T-helper 2 cell treated with Interferon-gamma antibody and Interleukin-4, amounts not matched to agents 5 μg/mL and 100 μg/mL, for 36 hours (primary cell): Measurements from ENCODE around the gene PHF21A.
A peak's percentile ranks its signal among the peaks of the same experiment; 100 is the strongest.

Source experiments
- DNase-seq: peaks from one replicate; pipeline ENCODE4 v3.0.0; 2021; ENCODE audit warnings: low spot score
- H3K27ac Mint-ChIP-seq: one replicate; pipeline ENCODE4 v1.8.0; 2021; ENCODE audit warnings: mild to moderate bottlenecking, mixed read lengths
- H3K27me3 Mint-ChIP-seq: one replicate; pipeline ENCODE4 v1.8.0; 2021; ENCODE audit warnings: low read depth, mixed read lengths
- H3K36me3 Mint-ChIP-seq: one replicate; pipeline ENCODE4 v1.8.0; 2021; ENCODE audit warnings: low read depth, mixed read lengths
- H3K4me1 Mint-ChIP-seq: one replicate; pipeline ENCODE4 v1.8.0; 2021; ENCODE audit warnings: low read depth, mixed read lengths
- H3K4me3 Mint-ChIP-seq: one replicate; pipeline ENCODE4 v1.8.0; 2022; ENCODE audit warnings: mild to moderate bottlenecking, moderate library complexity, mixed read lengths
- H3K9me3 Mint-ChIP-seq: one replicate; pipeline ENCODE4 v1.8.0; 2021; ENCODE audit warnings: mixed read lengths

Gene PHF21A

GRCh38 chr11:45885921-45886721, 235.1 kb downstream of the PHF21A start:
- peak overlapping the region; percentile 35 for H3K4me3 Mint-ChIP-seq
- no peaks in the 10 kb centered on the region for H3K9me3 Mint-ChIP-seq
- DNase-seq: no peak
- H3K27me3 Mint-ChIP-seq: peaks cover 4% of the 10 kb centered on the region
- peaks cover 1% of the 10 kb centered on the region for H3K4me1 Mint-ChIP-seq
- peaks cover 2% of the 10 kb centered on the region for H3K36me3 Mint-ChIP-seq
- no peak overlapping the region for H3K27ac Mint-ChIP-seq

GRCh38 chr11:45885274-45885920, 235.9 kb downstream of the PHF21A start, which contains the start of gene MAPK8IP1:
TSS of gene MAPK8IP1 (plus strand) at chr11:45885651. CDS start at chr11:45885821, 170 bp downstream.
- peak; percentile 39 for DNase-seq
- Mint-ChIP-seq H3K27ac (no peak within 1 kb of the TSS), H3K4me3 (peak within 1 kb of the TSS; percentile 53), H3K36me3 (peaks cover 4% of the 10 kb centered on the region), H3K9me3 (no peaks in the 10 kb centered on the region), H3K4me1 (peaks cover 1% of the 10 kb centered on the region), H3K27me3 (peaks cover 4% of the 10 kb centered on the region)

- no peaks in the 10 kb centered on the region for H3K9me3 Mint-ChIP-seq
- peaks cover 1% of the 10 kb centered on the region for H3K4me1 Mint-ChIP-seq
- H3K4me3 Mint-ChIP-seq: peak overlapping the region; percentile 53
- no peak overlapping the region for H3K27ac Mint-ChIP-seq
- peaks cover 4% of the 10 kb centered on the region for H3K27me3 Mint-ChIP-seq
- H3K36me3 Mint-ChIP-seq: peaks cover 4% of the 10 kb centered on the region
- no peak for DNase-seq
Observed at GRCh38 chr11:45884596-45885185, 236.6 kb downstream of the PHF21A start.
